CD4-positive, alpha-beta memory T cell (primary cell): ENCODE data around the gene TBC1D25. TPM values are rescaled to one million over a fixed set of nuclear protein-coding genes. Genes with fewer than 3 reads are reported as not detected.

Experiments
- CTCF ChIA-PET: fragments of 350-600 bp; sonication (Branson Sonifier 250); formaldehyde crosslinking; loops from one replicate; lab custom pipeline; 2021; ENCODE audit warnings: inconsistent platforms; ENCODE audit not compliant: partially characterized antibody; lab: Charles Lee
- POLR2A ChIA-PET: fragments of 350-600 bp; sonication (Branson Sonifier 250); formaldehyde crosslinking; loops from one replicate; lab custom pipeline; 2021; ENCODE audit not compliant: partially characterized antibody; lab: Charles Lee
- DNase-seq, 5 donors: peaks; one replicate each; pipeline versions ENCODE4 v3.0.0 to v3.0.0-alpha.2; 2020 to 2022; ENCODE audit warnings: mixed read lengths in 1 of 5
- H3K27ac ChIP-seq: one replicate; pipeline ENCODE4 v1.7.0; 2013; ENCODE audit warnings: low read depth, low read length
- H3K27me3 ChIP-seq: 2 replicates; pipeline ENCODE4 v1.7.0; 2013; ENCODE audit warnings: mild to moderate bottlenecking, low read length, moderate library complexity; ENCODE audit not compliant: insufficient read depth
- H3K36me3 ChIP-seq: 2 replicates; pipeline ENCODE4 v1.7.0; 2013; ENCODE audit warnings: mild to moderate bottlenecking, low read length, moderate library complexity; ENCODE audit not compliant: insufficient read depth
- H3K4me1 ChIP-seq: 2 replicates; pipeline ENCODE4 v1.7.0; 2013; ENCODE audit warnings: mild to moderate bottlenecking, low read length, moderate library complexity; ENCODE audit not compliant: insufficient read depth
- H3K4me3 ChIP-seq, 2 donors: one replicate each; pipeline ENCODE4 v1.7.0; 2013; ENCODE audit warnings: low read length in 2 of 2, mild to moderate bottlenecking in 1 of 2
- H3K9me3 ChIP-seq, 2 donors: one replicate each; pipeline ENCODE4 v1.7.0; 2013; ENCODE audit warnings: low read length in 2 of 2, control low read depth in 1 of 2; ENCODE audit not compliant: control insufficient read depth in 1 of 2
- H3K27ac Mint-ChIP-seq, 7 donors: one replicate each; pipeline ENCODE4 v1.8.0; 2020 to 2021; ENCODE audit warnings: mixed read lengths in 7 of 7, mild to moderate bottlenecking in 6 of 7, inconsistent platforms in 3 of 7, moderate library complexity in 3 of 7
- H3K27me3 Mint-ChIP-seq, 2 donors: one replicate each; pipeline ENCODE4 v1.8.0; 2020 to 2021; ENCODE audit warnings: mixed read lengths in 2 of 2
- H3K36me3 Mint-ChIP-seq, 2 donors: one replicate each; pipeline ENCODE4 v1.8.0; 2020 to 2021; ENCODE audit warnings: mixed read lengths in 2 of 2, inconsistent platforms in 1 of 2, mild to moderate bottlenecking in 1 of 2
- H3K4me1 Mint-ChIP-seq, 4 donors: one replicate each; pipeline ENCODE4 v1.8.0; 2020 to 2021; ENCODE audit warnings: mixed read lengths in 4 of 4, mild to moderate bottlenecking in 1 of 4
- H3K4me3 Mint-ChIP-seq, 8 donors: one replicate each; pipeline ENCODE4 v1.8.0; 2020 to 2021; ENCODE audit warnings: mixed read lengths in 8 of 8, mild to moderate bottlenecking in 7 of 8, moderate library complexity in 6 of 8, inconsistent platforms in 3 of 8
- H3K9me3 Mint-ChIP-seq, 8 donors: one replicate each; pipeline ENCODE4 v1.8.0; 2020 to 2021; ENCODE audit warnings: mixed read lengths in 8 of 8, mild to moderate bottlenecking in 5 of 8, inconsistent platforms in 3 of 8, moderate library complexity in 1 of 8
- intact Hi-C: fragments of 100-400 bp; cut with micrococcal nuclease; formaldehyde crosslinking; loops from one replicate; pipeline ENCODE4 v1.15.1; 2023
- polyA plus RNA-seq, 2 donors: library from polyadenylated mRNA; unstranded; fragments of 300-500 nt; fragmentation: Illumina TruSeq; gene quantifications; one replicate each; pipeline ENCODE4 v1.2.3, GENCODE V29; 2021
- total RNA-seq, 2 experiments: library from RNA; stranded (reverse); gene quantifications; one replicate each; pipeline ENCODE4 v1.2.3, GENCODE V29; 2021

The TBC1D25 gene
- total and polyA plus RNA-seq, 4 experiments from 2014 or later: 18.6 to 24.5 (median 22.0) TPM

DNA sequence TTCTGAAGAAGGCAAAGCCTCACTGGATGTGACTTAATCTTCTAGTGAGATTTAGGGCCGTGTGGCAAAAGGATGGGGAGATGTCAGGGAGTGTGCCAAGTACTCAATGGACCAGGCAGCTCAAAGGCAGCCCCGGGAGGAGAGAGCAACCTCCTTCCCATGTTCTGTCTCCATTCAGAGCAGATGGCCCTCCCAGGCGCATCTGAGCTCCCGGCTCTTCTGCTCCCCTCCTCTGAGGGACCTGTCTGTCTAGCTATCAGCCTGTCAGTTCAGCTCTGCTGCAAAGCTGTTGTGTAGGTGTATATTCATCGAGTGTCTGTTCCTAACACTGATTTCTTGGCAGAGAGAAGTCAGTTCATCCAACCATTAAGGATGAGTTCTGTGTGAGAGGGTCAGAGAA lies 41.6 kb upstream of the TBC1D25 start:
- no peak overlapping the region for H3K27ac ChIP-seq
- ChIA-PET CTCF (no interaction called here), POLR2A (no interaction called here)
- intact Hi-C loops: no loop called here
- Mint-ChIP-seq H3K27me3 (peaks cover 0 to 2% of the 10 kb centered on the region in 2 donors), H3K9me3 (peaks cover 0 to 3% (median 0%) of the 10 kb centered on the region in 8 donors), H3K27ac (no peak overlapping the region), H3K4me1 (peaks cover 0 to 3% (median 0%) of the 10 kb centered on the region in 4 donors), H3K36me3 (no peaks in the 10 kb centered on the region), H3K4me3 (no peak overlapping the region)
- no peaks in the 10 kb centered on the region for H3K4me1 ChIP-seq
- no peaks in the 10 kb centered on the region for H3K36me3 ChIP-seq
- no peak overlapping the region for H3K4me3 ChIP-seq
- no peak for DNase-seq
- H3K9me3 ChIP-seq: no peaks in the 10 kb centered on the region
- H3K27me3 ChIP-seq: no peaks in the 10 kb centered on the region

DNA sequence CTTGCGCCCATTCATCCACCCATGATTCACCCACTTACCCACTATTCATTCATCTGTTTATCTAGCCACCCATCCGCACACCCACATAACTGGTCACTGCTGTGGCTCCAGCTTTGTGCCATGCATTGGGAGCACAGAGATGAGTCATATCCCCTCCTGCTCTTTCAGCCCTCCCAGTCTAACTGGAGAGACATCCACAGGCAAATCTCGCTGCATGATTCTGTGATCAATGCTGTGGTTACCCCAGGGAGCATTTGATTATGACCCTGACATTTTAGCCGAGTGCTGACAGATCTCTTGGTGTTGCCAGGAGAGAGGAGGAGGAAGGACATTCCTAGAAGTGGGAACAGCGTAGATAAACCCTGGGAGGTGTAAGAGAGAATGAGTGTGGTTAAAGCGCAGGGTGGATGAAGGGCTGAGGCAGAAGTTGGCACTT lies 41.1 kb upstream of the TBC1D25 start:
- no peak for DNase-seq
- H3K4me3 ChIP-seq: no peak overlapping the region
- no peaks in the 10 kb centered on the region for H3K9me3 ChIP-seq
- ChIA-PET POLR2A (no interaction called here), CTCF (no interaction called here)
- intact Hi-C loops: no loop called here
- no peaks in the 10 kb centered on the region for H3K27me3 ChIP-seq
- H3K27ac ChIP-seq: no peak overlapping the region
- Mint-ChIP-seq H3K4me1 (peaks cover 0 to 3% (median 0%) of the 10 kb centered on the region in 4 donors), H3K36me3 (no peaks in the 10 kb centered on the region), H3K9me3 (peaks cover 0 to 3% (median 0%) of the 10 kb centered on the region in 8 donors), H3K4me3 (no peak overlapping the region), H3K27ac (no peak overlapping the region), H3K27me3 (peaks cover 0 to 2% of the 10 kb centered on the region in 2 donors)
- no peaks in the 10 kb centered on the region for H3K4me1 ChIP-seq
- no peaks in the 10 kb centered on the region for H3K36me3 ChIP-seq

DNA sequence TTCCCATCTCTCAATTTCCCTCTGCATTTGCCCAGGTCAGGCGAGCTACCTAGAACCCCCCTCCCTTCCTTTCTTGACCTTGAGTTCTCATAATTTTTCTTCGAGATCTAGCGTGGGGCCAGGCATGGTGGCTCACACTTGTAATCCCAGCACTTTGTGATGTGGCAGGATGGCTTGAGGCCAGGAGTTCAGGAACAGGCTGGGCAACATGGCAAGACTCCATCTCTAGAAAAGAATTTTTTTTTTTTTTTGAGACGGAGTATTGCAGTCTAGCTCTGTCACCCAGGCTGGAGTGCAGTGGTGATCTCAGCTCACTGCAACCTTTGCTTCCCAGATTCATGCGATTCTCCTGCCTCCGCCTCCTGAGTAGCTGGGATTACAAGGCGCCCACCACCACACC lies 35.3 kb upstream of the TBC1D25 start:
- Mint-ChIP-seq H3K36me3 (peaks cover 0 to 1% of the 10 kb centered on the region in 2 donors), H3K27ac (no peak overlapping the region), H3K9me3 (peaks cover 0 to under 1% (median 0%) of the 10 kb centered on the region in 8 donors), H3K4me3 (no peak overlapping the region), H3K27me3 (no peaks in the 10 kb centered on the region), H3K4me1 (peaks cover 0 to 7% (median 2%) of the 10 kb centered on the region in 4 donors)
- Histone ChIP-seq H3K9me3 (no peaks in the 10 kb centered on the region), H3K27me3 (no peaks in the 10 kb centered on the region), H3K36me3 (no peaks in the 10 kb centered on the region), H3K4me3 (no peak overlapping the region), H3K4me1 (peaks cover under 1% of the 10 kb centered on the region), H3K27ac (no peak overlapping the region)
- CTCF ChIA-PET: no interaction called here
- no peak for DNase-seq
- POLR2A ChIA-PET: no interaction called here
- intact Hi-C loops: no loop called here

- Mint-ChIP-seq H3K36me3 (peaks cover 0 to 4% of the 10 kb centered on the region in 2 donors), H3K27ac (no peak overlapping the region)
- CTCF ChIA-PET: no interaction called here
Measured at GRCh38 chrX:48505481-48505880, 34.0 kb upstream of the TBC1D25 start.

GRCh38 chrX:48507246-48507645 lies 32.3 kb upstream of the TBC1D25 start:
- Mint-ChIP-seq H3K27ac (peak overlapping the region in 1 of 7 donors; percentile 52), H3K4me1 (peaks cover 10 to 23% (median 12%) of the 10 kb centered on the region in 4 donors), H3K27me3 (no peaks in the 10 kb centered on the region), H3K36me3 (peaks cover 0 to 8% of the 10 kb centered on the region in 2 donors), H3K9me3 (peaks cover 0 to 1% (median 0%) of the 10 kb centered on the region in 8 donors), H3K4me3 (peak overlapping the region in 6 of 8 donors; percentile 3 to 31 (median 12))
- no peak overlapping the region for H3K4me3 ChIP-seq
- POLR2A ChIA-PET: interaction anchor here (3.1 kb wide), 1 partner anchor 14 kb away, joined by 19 read pairs; the partner anchor contains the start of gene EBP
- H3K36me3 ChIP-seq: no peaks in the 10 kb centered on the region
- H3K27me3 ChIP-seq: no peaks in the 10 kb centered on the region
- no peaks in the 10 kb centered on the region for H3K9me3 ChIP-seq
- intact Hi-C loops: no loop called here
- DNase-seq: no peak
- CTCF ChIA-PET: no interaction called here
- peaks cover 16% of the 10 kb centered on the region for H3K4me1 ChIP-seq
- no peak overlapping the region for H3K27ac ChIP-seq

More at GRCh38 chrX:48505481-48505880, 34.0 kb upstream of the TBC1D25 start:
- Mint-ChIP-seq H3K27me3 (no peaks in the 10 kb centered on the region), H3K4me3 (no peak overlapping the region), H3K9me3 (peaks cover 0 to 1% (median 0%) of the 10 kb centered on the region in 8 donors), H3K4me1 (peaks cover 5 to 12% (median 8%) of the 10 kb centered on the region in 4 donors)
- H3K27me3 ChIP-seq: no peaks in the 10 kb centered on the region
- H3K4me1 ChIP-seq: peaks cover 13% of the 10 kb centered on the region
- intact Hi-C loops: no loop called here
- no peaks in the 10 kb centered on the region for H3K9me3 ChIP-seq
- DNase-seq: no peak
- H3K4me3 ChIP-seq: no peak overlapping the region
- POLR2A ChIA-PET: no interaction called here
- no peak overlapping the region for H3K27ac ChIP-seq
- no peaks in the 10 kb centered on the region for H3K36me3 ChIP-seq

GRCh38 chrX:48508400-48509244 lies 30.9 kb upstream of the TBC1D25 start, which contains the start of gene PORCN:
Gene PORCN, plus strand, starts transcription at chrX:48508992. Its CDS starts 829 bp downstream, at chrX:48509821.
- intact Hi-C loops: loop anchor here (1.0 kb wide), 2 partner anchors 13 to 32 kb away; partner anchors contain the start of genes EBP and FTSJ1
- peak within 1 kb of the TSS; percentile 78 for H3K27ac ChIP-seq
- Mint-ChIP-seq H3K27me3 (no peaks in the 10 kb centered on the region), H3K36me3 (peaks cover 0 to 12% of the 10 kb centered on the region in 2 donors), H3K27ac (peak within 1 kb of the TSS; percentile 70 to 96 (median 91)), H3K9me3 (peaks cover 0 to 1% (median 0%) of the 10 kb centered on the region in 8 donors), H3K4me3 (peak within 1 kb of the TSS; percentile 87 to 91 (median 88)), H3K4me1 (peaks cover 10 to 23% (median 12%) of the 10 kb centered on the region in 4 donors)
- H3K4me1 ChIP-seq: peaks cover 16% of the 10 kb centered on the region
- ChIA-PET CTCF (interaction anchor here (0.5 kb wide), 1 partner anchor 1365 kb away, joined by 3 read pairs; no protein-coding TSS in a partner anchor), POLR2A (interaction anchor here (0.6 to 3.1 kb wide), 6 partner anchors 12 to 66 kb away, joined by 3 to 19 read pairs (median 7); partner anchors contain the start of genes EBP, RBM3 and TBC1D25)
- DNase-seq: peak; percentile 62 to 78 (median 65)
- no peaks in the 10 kb centered on the region for H3K27me3 ChIP-seq
- peak within 1 kb of the TSS; percentile 61 to 64 for H3K4me3 ChIP-seq
- no peaks in the 10 kb centered on the region for H3K36me3 ChIP-seq
- no peaks in the 10 kb centered on the region for H3K9me3 ChIP-seq

- peak overlapping the region; percentile 78 for H3K27ac ChIP-seq
- peaks cover 16% of the 10 kb centered on the region for H3K4me1 ChIP-seq
- intact Hi-C loops: no loop called here
- Mint-ChIP-seq H3K27ac (peak overlapping the region; percentile 61 to 96 (median 91)), H3K27me3 (no peaks in the 10 kb centered on the region), H3K9me3 (peaks cover 0 to 1% (median 0%) of the 10 kb centered on the region in 8 donors), H3K4me1 (peaks cover 10 to 23% (median 12%) of the 10 kb centered on the region in 4 donors), H3K36me3 (peaks cover 0 to 12% of the 10 kb centered on the region in 2 donors), H3K4me3 (peak overlapping the region; percentile 82 to 91 (median 88))
- peak overlapping the region; percentile 36 to 64 for H3K4me3 ChIP-seq
- DNase-seq: peak in 1 of 5 donors; percentile 56
- H3K27me3 ChIP-seq: no peaks in the 10 kb centered on the region
- no peaks in the 10 kb centered on the region for H3K36me3 ChIP-seq
- no peaks in the 10 kb centered on the region for H3K9me3 ChIP-seq
- ChIA-PET POLR2A (interaction anchor here (0.7 to 3.1 kb wide), 5 partner anchors 12 to 65 kb away, joined by 3 to 19 read pairs (median 10); partner anchors contain the start of genes EBP, RBM3 and TBC1D25), CTCF (interaction anchor here (0.5 kb wide), 1 partner anchor 1364 kb away, joined by 3 read pairs; no protein-coding TSS in a partner anchor)
Measured at GRCh38 chrX:48509245-48509590, 30.3 kb upstream of the TBC1D25 start.
